H1 (cell line): ENCODE results near the gene CRADD. TPM values are rescaled to one million over a fixed set of nuclear protein-coding genes. Genes with fewer than 3 reads are reported as not detected.

Experiments
- CTCF ChIA-PET: fragments of 300-600 bp; sonication (Branson Sonifier 250); formaldehyde crosslinking; loops from one replicate; lab custom pipeline; 2021; ENCODE audit not compliant: partially characterized antibody; lab: Charles Lee
- POLR2A ChIA-PET: fragments of 300-600 bp; sonication (Branson Sonifier 250); formaldehyde crosslinking; loops from one replicate; lab custom pipeline; 2021; ENCODE audit warnings: inconsistent platforms; ENCODE audit not compliant: partially characterized antibody; lab: Charles Lee
- DNase-seq, 2 experiments: peaks; one replicate each; pipeline versions ENCODE4 v3.0.0 to v3.0.0-alpha.2; 2010 to 2022; ENCODE audit warnings: low spot score in 2 of 2, low read depth in 1 of 2, mixed read lengths in 1 of 2
- FAIRE-seq: peaks from 2 replicates; lab custom pipeline; 2011; peaks lifted over from hg19 to GRCh38; lab: Jason Lieb, UNC
- H2AFZ ChIP-seq: 2 replicates; pipeline ENCODE4 v1.8.1; 2012; ENCODE audit warnings: low read length, inconsistent platforms
- H2AK5ac ChIP-seq: 2 replicates; pipeline ENCODE4 v1.6.1; 2013; ENCODE audit warnings: low read depth, low read length
- H2BK120ac ChIP-seq: replicated peaks from 2 replicates; pipeline ENCODE3; 2013; ENCODE audit warnings: low read depth, low read length, inconsistent platforms
- H2BK12ac ChIP-seq: 2 replicates; pipeline ENCODE4 v1.6.1; 2013; ENCODE audit warnings: low read depth, low read length
- H2BK15ac ChIP-seq: 2 replicates; pipeline ENCODE4 v1.6.1; 2013; ENCODE audit warnings: low read length
- H2BK20ac ChIP-seq: 2 replicates; pipeline ENCODE4 v1.6.1; 2013; ENCODE audit warnings: low read length
- H2BK5ac ChIP-seq: 2 replicates; pipeline ENCODE4 v1.6.1; 2013; ENCODE audit warnings: low read depth, low read length
- H3K14ac ChIP-seq: 2 replicates; pipeline ENCODE4 v1.6.1; 2013; ENCODE audit warnings: inconsistent platforms; ENCODE audit not compliant: insufficient read length
- H3K18ac ChIP-seq: 2 replicates; pipeline ENCODE4 v1.6.1; 2013; ENCODE audit warnings: low read length; ENCODE audit errors: extremely low read depth
- H3K23ac ChIP-seq: 2 replicates; pipeline ENCODE4 v1.6.1; 2013; ENCODE audit warnings: inconsistent platforms; ENCODE audit not compliant: insufficient read length
- H3K23me2 ChIP-seq: 2 replicates; pipeline ENCODE4 v1.6.1; 2013; ENCODE audit warnings: low read depth, low read length
- H3K27ac ChIP-seq: 2 replicates; pipeline ENCODE4 v1.6.1; 2011; ENCODE audit warnings: low read depth, low read length, inconsistent platforms
- H3K27me3 ChIP-seq, 4 experiments: replicated peaks in 1 of 4; 1 replicate in 1 of 4; 2 replicates in 3 of 4; pipeline versions ENCODE4 v1.6.1 to v1.8.1; 2011 to 2013; ENCODE audit warnings: low read length in 3 of 4, mild to moderate bottlenecking in 3 of 4, inconsistent platforms in 2 of 4, mixed read lengths in 2 of 4, moderate library complexity in 1 of 4; ENCODE audit not compliant: control insufficient read depth in 3 of 4, insufficient read depth in 3 of 4; ENCODE audit errors: extremely low read depth in 1 of 4
- H3K36me3 ChIP-seq, 4 experiments: 2 replicates each; pipeline versions ENCODE4 v1.6.1 to v1.8.1; 2011 to 2013; ENCODE audit warnings: mild to moderate bottlenecking in 4 of 4, low read length in 3 of 4, moderate library complexity in 2 of 4, control low read depth in 1 of 4, inconsistent platforms in 1 of 4; ENCODE audit not compliant: insufficient read depth in 4 of 4, control insufficient read depth in 2 of 4
- H3K4ac ChIP-seq: replicated peaks from 2 replicates; pipeline ENCODE3; 2013; ENCODE audit warnings: low read length, low read depth, mixed read lengths, inconsistent platforms; ENCODE audit not compliant: insufficient read length
- H3K4me1 ChIP-seq, 4 experiments: replicated peaks in 1 of 4; 1 replicate in 1 of 4; 2 replicates in 3 of 4; pipeline versions ENCODE4 v1.6.1 to v1.8.1; 2011 to 2013; ENCODE audit warnings: low read length in 3 of 4, inconsistent platforms in 2 of 4, mixed read lengths in 1 of 4; ENCODE audit not compliant: insufficient read depth in 4 of 4, control insufficient read depth in 3 of 4
- H3K4me2 ChIP-seq, 2 experiments: 2 replicates each; pipeline versions ENCODE4 v1.6.1 to v1.8.1; 2011 to 2013; ENCODE audit warnings: low read depth in 2 of 2, low read length in 2 of 2, control low read depth in 1 of 2, inconsistent platforms in 1 of 2, mild to moderate bottlenecking in 1 of 2; ENCODE audit not compliant: insufficient read depth in 1 of 2
- H3K4me3 ChIP-seq, 4 experiments: fragments of 200-600, 300-600 bp in 1 of 4; sonication (generic), shearing (Covaris generic), sonication (Bioruptor Twin) in 1 of 4; 2 replicates each; pipeline versions ENCODE4 v1.5.1 to v1.8.1; 2011 to 2016; ENCODE audit warnings: low read length in 4 of 4, low read depth in 3 of 4, control low read depth in 2 of 4, inconsistent platforms in 2 of 4, mild to moderate bottlenecking in 2 of 4, mixed read lengths in 1 of 4, moderate library complexity in 1 of 4; ENCODE audit not compliant: insufficient read depth in 2 of 4; ENCODE audit errors: extremely low read depth in 1 of 4
- H3K56ac ChIP-seq: replicated peaks from 2 replicates; pipeline ENCODE3; 2013; ENCODE audit warnings: low read depth, mild to moderate bottlenecking, mixed read lengths, low read length, inconsistent platforms; ENCODE audit not compliant: insufficient read length
- H3K79me1 ChIP-seq: 2 replicates; pipeline ENCODE4 v1.6.1; 2013; ENCODE audit warnings: low read depth, low read length, control low read depth
- H3K79me2 ChIP-seq, 2 experiments: 2 replicates each; pipeline versions ENCODE4 v1.6.1 to v1.8.1; 2012 to 2013; ENCODE audit warnings: low read length in 2 of 2, mild to moderate bottlenecking in 2 of 2, inconsistent platforms in 1 of 2; ENCODE audit not compliant: insufficient read depth in 2 of 2, control insufficient read depth in 1 of 2
- H3K9ac ChIP-seq, 4 experiments: replicated peaks in 1 of 4; 1 replicate in 1 of 4; 2 replicates in 3 of 4; pipeline versions ENCODE4 v1.6.1 to v1.8.1; 2011 to 2013; ENCODE audit warnings: low read depth in 3 of 4, low read length in 3 of 4, control low read depth in 2 of 4, mild to moderate bottlenecking in 2 of 4, moderate library complexity in 2 of 4, inconsistent platforms in 1 of 4; ENCODE audit errors: extremely low read depth in 1 of 4
- H3K9me3 ChIP-seq, 2 experiments: 2 replicates each; pipeline versions ENCODE4 v1.6.1 to v1.8.1; 2012 to 2013; ENCODE audit warnings: mild to moderate bottlenecking in 2 of 2, moderate library complexity in 2 of 2, control low read depth in 1 of 2, inconsistent platforms in 1 of 2, low read depth in 1 of 2, low read length in 1 of 2, mixed read lengths in 1 of 2; ENCODE audit not compliant: insufficient read depth in 2 of 2
- H4K20me1 ChIP-seq, 2 experiments: replicated peaks in 1 of 2; 2 replicates each; pipeline versions ENCODE3 to v1.8.1; 2011 to 2013; ENCODE audit warnings: inconsistent platforms in 2 of 2, low read length in 2 of 2, mild to moderate bottlenecking in 1 of 2; ENCODE audit not compliant: insufficient read depth in 2 of 2, control insufficient read depth in 1 of 2
- H4K5ac ChIP-seq: 2 replicates; pipeline ENCODE4 v1.6.1; 2013; ENCODE audit warnings: low read length, low read depth, mixed read lengths, inconsistent platforms; ENCODE audit not compliant: insufficient read length
- H4K8ac ChIP-seq: 2 replicates; pipeline ENCODE4 v1.8.0; 2013; ENCODE audit warnings: mild to moderate bottlenecking, moderate library complexity, low read length, inconsistent platforms; ENCODE audit not compliant: insufficient read depth; ENCODE audit errors: extremely low read depth
- H4K91ac ChIP-seq: replicated peaks from 2 replicates; pipeline ENCODE3; 2013; ENCODE audit warnings: low read length, mixed read lengths, inconsistent platforms; ENCODE audit not compliant: insufficient read length
- BACH1 ChIP-seq: IDR thresholded peaks from 2 replicates; pipeline ENCODE4 v1.6.1; 2012; ENCODE audit warnings: low read length, improper control_type of control experiment
- CBX5 ChIP-seq: fragments of 300-800, 300-1000 bp; sonication (generic); IDR thresholded peaks from 2 replicates; pipeline ENCODE4 v1.7.1; 2016; ENCODE audit warnings: antibody characterized with exemption, low read length, low read depth
- CBX8 ChIP-seq: fragments of 300-800, 300-1000 bp; sonication (generic); IDR thresholded peaks from 2 replicates; pipeline ENCODE4 v1.7.1; 2016; ENCODE audit warnings: low read depth, low read length, borderline replicate concordance
- CHD2 ChIP-seq: IDR thresholded peaks from 2 replicates; pipeline ENCODE4 v1.6.1; 2012; ENCODE audit warnings: low read length, improper control_type of control experiment
- CREB1 ChIP-seq: IDR thresholded peaks from 2 replicates; pipeline ENCODE4 v1.6.1; 2012; ENCODE audit warnings: inconsistent platforms
- KDM4A ChIP-seq: IDR thresholded peaks from one replicate; pipeline ENCODE4 v1.7.1; 2012; ENCODE audit warnings: low read depth, mild to moderate bottlenecking, moderate library complexity, low read length, inconsistent platforms; ENCODE audit not compliant: severe bottlenecking
- RNF2 ChIP-seq: fragments of 200-900, 300-1000 bp; sonication (generic); IDR thresholded peaks from 2 replicates; pipeline ENCODE4 v1.7.1; 2016; ENCODE audit warnings: borderline replicate concordance, low read depth, mild to moderate bottlenecking, antibody characterized with exemption, low read length; ENCODE audit not compliant: poor library complexity, severe bottlenecking; ENCODE audit errors: missing control alignments
- SIX5 ChIP-seq: IDR thresholded peaks from 2 replicates; pipeline ENCODE4 v1.6.1; 2011; ENCODE audit warnings: mild to moderate bottlenecking, low read depth, low read length
- SP4 ChIP-seq: IDR thresholded peaks from 2 replicates; pipeline ENCODE4 v1.6.1; 2012; ENCODE audit warnings: low read length, inconsistent platforms
- TCF12 ChIP-seq: IDR thresholded peaks from 2 replicates; pipeline ENCODE4 v1.6.1; 2011; ENCODE audit warnings: low read depth, mild to moderate bottlenecking, low read length
- USF2 ChIP-seq: IDR thresholded peaks from 2 replicates; pipeline ENCODE4 v1.6.1; 2011; ENCODE audit warnings: low read length, improper control_type of control experiment
- WGBS, 2 experiments: shearing (Covaris generic) in 1 of 2; methylation state at CpG; one replicate each; pipeline versions ENCODE4 v1.1.6 to v1.1.7; 2013 to 2015; ENCODE audit warnings: low lambda C conversion rate in 2 of 2, mixed read lengths in 2 of 2, inconsistent platforms in 1 of 2, low coverage in 1 of 2, missing lambda C conversion rate in 1 of 2; ENCODE audit not compliant: insufficient replicate concordance in 2 of 2, insufficient coverage in 1 of 2, insufficient read length in 1 of 2; ENCODE audit errors: extremely low coverage in 1 of 2, missing lambda C conversion rate in 1 of 2; 5-methylcytosine and 5-hydroxymethylcytosine counted together
- polyA plus RNA-seq, 7 experiments: library from polyadenylated mRNA; depleted of rRNA in 3 of 7; stranded (reverse) in 5 of 7; unstranded in 2 of 7; fragments of >200 nt in 5 of 7; fragments of 200-250 nt in 2 of 7; gene quantifications; 1 replicate in 5 of 7; 2 replicates in 1 of 7; 4 replicates in 1 of 7; pipeline versions ENCODE4 v1.2.1 to v1.2.3, GENCODE V29; 2011 to 2013; ENCODE audit warnings: missing spikeins in 2 of 7, mixed read lengths in 2 of 7
- total RNA-seq: library from RNA; stranded (reverse); fragmentation: NEBNext Ultra II Directional; extraction: Animal tissue kit (Norgen Biotek cat#: 25700); gene quantifications from 2 replicates; pipeline ENCODE4 v1.2.1, GENCODE V29; 2021

The CRADD gene
- total and polyA plus RNA-seq, 2 of the 8 experiments (the other 6 are each of a cell fraction or from before 2014, with no cell fraction given), result 8.1 to 15.4 TPM

GRCh38 chr12:93671044-93671443, 6.1 kb upstream of the CRADD start:
- Histone ChIP-seq H3K79me1 (no peaks in the 10 kb centered on the region), H3K27ac (no peak overlapping the region), H2BK120ac (no peak overlapping the region), H2AK5ac (no peak overlapping the region), H3K79me2 (no peaks in the 10 kb centered on the region), H3K56ac (no peak overlapping the region), H4K91ac (no peak overlapping the region), H3K27me3 (no peaks in the 10 kb centered on the region), H3K36me3 (no peaks in the 10 kb centered on the region), H3K9me3 (0 out of 4 replicates have a peak, but pooled peaks cover 0 to 6% of the 10 kb centered on the region in 2 experiments), H3K18ac (no peak overlapping the region), H3K4me2 (no peak overlapping the region), H2BK15ac (no peak overlapping the region), H2AFZ (0 out of 2 replicates have a peak overlapping the region, but pooled peaks have one; percentile 50), H2BK12ac (no peak overlapping the region), H3K9ac (no peak overlapping the region), H3K4me3 (no peak overlapping the region), H2BK20ac (no peak overlapping the region), H3K23ac (no peak overlapping the region), H3K4me1 (0 out of 7 replicates have a peak, but pooled peaks cover 0 to 1% (median 0%) of the 10 kb centered on the region in 4 experiments), H3K23me2 (no peaks in the 10 kb centered on the region), H3K14ac (no peak overlapping the region), H2BK5ac (no peak overlapping the region), H4K8ac (no peak overlapping the region), H4K5ac (no peak overlapping the region), H4K20me1 (no peaks in the 10 kb centered on the region), H3K4ac (no peak overlapping the region)
- FAIRE-seq (no peak), DNase-seq (no peak)
- ChIA-PET CTCF (interaction anchor here (0.8 to 1.3 kb wide), 2 partner anchors 13 to 431 kb away, joined by 3 read pairs; no protein-coding TSS in a partner anchor), POLR2A (no interaction called here)
- TF ChIP-seq BACH1 (no peak), TCF12 (no peak), SP4 (no peak), CBX5 (no peak), CHD2 (no peak), CBX8 (no peak), RNF2 (no peak), KDM4A (no peak), USF2 (no peak), SIX5 (no peak), CREB1 (no peak)
- 91% methylated on average over 3 of the region's 3 CpGs; no CpG with 5 or more reads in 1 of the 2 experiments for WGBS, 2 experiments
